ENCODE data around the gene FZD2.

The FZD2 gene

DNA sequence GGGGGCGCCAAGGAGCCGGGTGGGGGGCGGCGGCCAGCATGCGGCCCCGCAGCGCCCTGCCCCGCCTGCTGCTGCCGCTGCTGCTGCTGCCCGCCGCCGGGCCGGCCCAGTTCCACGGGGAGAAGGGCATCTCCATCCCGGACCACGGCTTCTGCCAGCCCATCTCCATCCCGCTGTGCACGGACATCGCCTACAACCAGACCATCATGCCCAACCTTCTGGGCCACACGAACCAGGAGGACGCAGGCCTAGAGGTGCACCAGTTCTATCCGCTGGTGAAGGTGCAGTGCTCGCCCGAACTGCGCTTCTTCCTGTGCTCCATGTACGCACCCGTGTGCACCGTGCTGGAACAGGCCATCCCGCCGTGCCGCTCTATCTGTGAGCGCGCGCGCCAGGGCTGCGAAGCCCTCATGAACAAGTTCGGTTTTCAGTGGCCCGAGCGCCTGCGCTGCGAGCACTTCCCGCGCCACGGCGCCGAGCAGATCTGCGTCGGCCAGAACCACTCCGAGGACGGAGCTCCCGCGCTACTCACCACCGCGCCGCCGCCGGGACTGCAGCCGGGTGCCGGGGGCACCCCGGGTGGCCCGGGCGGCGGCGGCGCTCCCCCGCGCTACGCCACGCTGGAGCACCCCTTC, 484 bp downstream of the FZD2 start:
- DNase-seq (ENCODE audit: low read depth): peak; percentile 64
- peak overlapping the region; percentile 84 for H3K4me3 ChIP-seq (replicated peaks; ENCODE audit: low read depth, low read length)
- no peak for TF ChIP-seq CTCF (IDR thresholded peaks at IDR 0.05; ENCODE audit: low read length, missing control alignments)

DNA sequence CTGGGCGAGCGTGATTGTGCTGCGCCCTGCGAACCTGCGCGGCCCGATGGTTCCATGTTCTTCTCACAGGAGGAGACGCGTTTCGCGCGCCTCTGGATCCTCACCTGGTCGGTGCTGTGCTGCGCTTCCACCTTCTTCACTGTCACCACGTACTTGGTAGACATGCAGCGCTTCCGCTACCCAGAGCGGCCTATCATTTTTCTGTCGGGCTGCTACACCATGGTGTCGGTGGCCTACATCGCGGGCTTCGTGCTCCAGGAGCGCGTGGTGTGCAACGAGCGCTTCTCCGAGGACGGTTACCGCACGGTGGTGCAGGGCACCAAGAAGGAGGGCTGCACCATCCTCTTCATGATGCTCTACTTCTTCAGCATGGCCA, 1.0 kb downstream of the FZD2 start:
- no peak for DNase-seq (ENCODE audit: low read depth)
- TF ChIP-seq CTCF (IDR thresholded peaks at IDR 0.05; ENCODE audit: low read length, missing control alignments): no peak
- peak overlapping the region; percentile 84 for H3K4me3 ChIP-seq (replicated peaks; ENCODE audit: low read depth, low read length)

DNA sequence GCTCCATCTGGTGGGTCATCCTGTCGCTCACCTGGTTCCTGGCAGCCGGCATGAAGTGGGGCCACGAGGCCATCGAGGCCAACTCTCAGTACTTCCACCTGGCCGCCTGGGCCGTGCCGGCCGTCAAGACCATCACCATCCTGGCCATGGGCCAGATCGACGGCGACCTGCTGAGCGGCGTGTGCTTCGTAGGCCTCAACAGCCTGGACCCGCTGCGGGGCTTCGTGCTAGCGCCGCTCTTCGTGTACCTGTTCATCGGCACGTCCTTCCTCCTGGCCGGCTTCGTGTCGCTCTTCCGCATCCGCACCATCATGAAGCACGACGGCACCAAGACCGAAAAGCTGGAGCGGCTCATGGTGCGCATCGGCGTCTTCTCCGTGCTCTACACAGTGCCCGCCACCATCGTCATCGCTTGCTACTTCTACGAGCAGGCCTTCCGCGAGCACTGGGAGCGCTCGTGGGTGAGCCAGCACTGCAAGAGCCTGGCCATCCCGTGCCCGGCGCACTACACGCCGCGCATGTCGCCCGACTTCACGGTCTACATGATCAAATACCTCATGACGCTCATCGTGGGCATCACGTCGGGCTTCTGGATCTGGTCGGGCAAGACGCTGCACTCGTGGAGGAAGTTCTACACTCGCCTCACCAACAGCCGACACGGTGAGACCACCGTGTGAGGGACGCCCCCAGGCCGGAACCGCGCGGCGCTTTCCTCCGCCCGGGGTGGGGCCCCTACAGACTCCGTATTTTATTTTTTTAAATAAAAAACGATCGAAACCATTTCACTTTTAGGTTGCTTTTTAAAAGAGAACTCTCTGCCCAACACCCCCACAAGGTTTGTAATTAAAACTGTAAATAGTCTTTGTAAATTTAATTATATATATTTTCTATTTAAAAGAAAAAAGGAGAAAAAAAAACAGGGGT, 1.7 kb downstream of the FZD2 start:
- no peak for DNase-seq (ENCODE audit: low read depth)
- peak overlapping the region; percentile 84 for H3K4me3 ChIP-seq (replicated peaks; ENCODE audit: low read depth, low read length)
- no peak for TF ChIP-seq CTCF (IDR thresholded peaks at IDR 0.05; ENCODE audit: low read length, missing control alignments)

DNA sequence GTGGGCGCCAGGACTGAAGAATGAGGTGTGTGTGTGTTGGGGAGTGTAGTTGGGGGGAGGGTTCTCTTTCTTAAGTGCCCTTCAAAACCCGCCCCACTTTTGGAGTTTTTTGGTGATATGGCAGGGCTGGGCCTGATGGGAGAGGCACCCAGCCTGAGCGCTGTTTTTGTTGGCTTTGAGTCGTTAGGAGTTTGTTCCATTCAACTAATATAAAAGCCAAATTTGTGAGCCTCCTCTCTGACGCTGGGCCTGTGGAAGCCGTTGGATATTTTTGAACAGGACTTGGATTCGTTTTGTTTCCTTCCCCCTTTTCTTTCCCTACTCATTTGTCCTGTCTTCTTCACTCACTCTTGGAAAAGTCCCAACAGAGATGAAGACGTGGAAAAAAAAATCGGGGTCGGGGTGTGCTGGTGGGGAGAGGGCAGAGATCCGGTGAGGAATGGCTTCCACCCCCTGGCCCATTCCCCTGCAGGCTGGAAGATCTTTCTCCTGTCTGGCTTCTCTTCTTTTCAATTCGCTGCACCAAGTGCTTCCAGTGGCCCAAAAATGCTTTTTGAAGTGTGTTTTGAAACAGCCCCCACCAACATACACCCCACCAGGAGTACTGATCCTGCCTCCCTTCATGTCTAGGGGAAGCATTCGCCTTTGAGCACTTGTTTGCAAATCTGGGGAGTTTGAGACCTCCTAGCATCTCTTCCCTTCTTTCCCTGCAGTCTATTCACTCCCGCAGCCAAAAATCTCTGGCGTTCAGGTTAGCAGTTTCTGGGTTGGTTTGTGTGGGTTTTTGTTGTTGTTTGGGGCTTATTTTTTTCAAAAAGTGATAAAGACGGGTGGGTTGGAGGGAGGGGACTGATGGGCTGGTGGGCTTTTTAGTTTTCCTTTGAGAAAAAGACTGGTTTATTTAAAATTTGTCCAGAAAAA, 2.6 kb downstream of the FZD2 start:
- no peak for DNase-seq (ENCODE audit: low read depth)
- no peak for TF ChIP-seq CTCF (IDR thresholded peaks at IDR 0.05; ENCODE audit: low read length, missing control alignments)
- peak overlapping the region; percentile 84 for H3K4me3 ChIP-seq (replicated peaks; ENCODE audit: low read depth, low read length)

GRCh38 chr17:44561237-44561623, 3.9 kb downstream of the FZD2 start:
- DNase-seq (ENCODE audit: low read depth): no peak
- H3K4me3 ChIP-seq (replicated peaks; ENCODE audit: low read depth, low read length): no peak overlapping the region
- no peak for TF ChIP-seq CTCF (IDR thresholded peaks at IDR 0.05; ENCODE audit: low read length, missing control alignments)

DNA sequence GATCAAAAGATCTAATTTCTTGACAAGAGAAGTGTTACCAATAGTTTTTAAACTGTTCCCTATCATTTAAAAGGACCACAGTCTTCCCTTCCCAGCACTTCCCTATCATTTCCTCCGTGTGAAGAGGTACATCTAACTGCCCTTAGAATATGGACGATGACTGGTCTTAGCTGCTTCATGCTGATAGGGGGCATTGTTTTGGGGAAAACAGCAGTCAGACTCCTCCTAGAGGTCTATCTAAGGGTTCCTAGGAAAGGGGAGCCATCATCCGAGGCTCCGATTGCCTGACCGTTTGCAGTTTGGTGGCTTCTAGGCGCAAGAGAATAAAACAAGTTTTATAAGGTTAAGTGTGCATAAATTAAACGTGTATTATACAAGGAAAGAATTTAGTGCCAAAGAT, 7.1 kb downstream of the FZD2 start:
- TF ChIP-seq CTCF (IDR thresholded peaks at IDR 0.05; ENCODE audit: low read length, missing control alignments): no peak
- no peak for DNase-seq (ENCODE audit: low read depth)
- H3K4me3 ChIP-seq (replicated peaks; ENCODE audit: low read depth, low read length): no peak overlapping the region
